Erythroblast (primary cell): ENCODE measurements around the gene DCLK3.

ENCODE experiments used
- GATA1 ChIP-seq: IDR thresholded peaks from 2 replicates; pipeline ENCODE4 v1.6.1; 2011; ENCODE audit warnings: low read depth, mild to moderate bottlenecking, control low read depth, low read length, moderate library complexity
- POLR2A ChIP-seq: IDR thresholded peaks from 2 replicates; pipeline ENCODE4 v1.6.1; 2011; ENCODE audit warnings: mild to moderate bottlenecking, low read length

DNA sequence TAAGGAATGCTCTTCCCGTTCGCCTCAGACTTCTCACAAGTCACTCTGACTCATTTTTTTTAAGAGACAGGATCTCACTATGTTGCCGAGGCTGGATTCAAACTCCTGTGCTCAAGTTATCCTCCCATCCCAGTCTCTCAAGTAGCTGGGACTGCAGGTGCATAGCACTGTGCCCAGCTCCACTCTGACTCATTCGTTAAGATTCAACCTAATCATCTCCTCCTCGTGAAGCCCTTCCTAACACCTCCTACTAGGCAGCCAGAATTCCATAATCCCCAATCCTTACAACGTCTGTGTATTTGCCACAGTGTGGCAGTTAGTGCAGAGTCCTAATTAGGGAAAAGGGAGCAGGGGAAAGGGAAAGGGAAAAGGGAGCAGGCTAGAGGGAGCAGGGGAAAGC lies 26.4 kb upstream of the DCLK3 start:
- TF ChIP-seq POLR2A (no peak), GATA1 (no peak)
